GM19468 (cell line): ENCODE results near the gene CXCR1.
"Not testable (repeated sequence)": the region's sequence is repeated elsewhere in the genome, so short reads cannot be mapped to it uniquely, and the experiment has no call there.

ENCODE experiments used
- ATAC-seq: cut with Tn5 transposase; IDR thresholded peaks from one replicate; pipeline ENCODE4 v1.9.1; 2021; ENCODE audit warnings: mild to moderate bottlenecking, moderate library complexity, moderate number of reproducible peaks; ENCODE audit not compliant: unreplicated experiment; ENCODE audit errors: extremely low read depth

CXCR1 gene

DNA sequence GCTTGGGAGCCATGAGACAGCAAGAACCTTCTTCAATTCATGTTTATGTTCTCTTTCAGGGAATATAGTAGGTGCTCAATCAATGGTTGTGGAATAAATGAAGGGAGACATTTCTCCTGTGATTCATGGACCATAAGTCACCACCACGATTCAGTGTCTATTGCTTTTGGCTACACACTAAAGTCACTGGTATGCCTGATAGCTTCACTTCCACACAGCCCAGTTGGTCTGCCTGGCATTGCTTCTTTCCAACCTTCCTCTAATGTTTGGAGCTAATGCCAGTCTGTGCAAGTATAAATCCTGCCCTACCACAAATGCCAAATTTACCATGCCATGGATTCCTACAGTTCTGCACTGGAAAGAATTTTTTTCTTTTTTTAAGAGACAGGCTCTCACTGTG is 1.3 kb upstream of the CXCR1 start:
- ATAC-seq = no peak

DNA sequence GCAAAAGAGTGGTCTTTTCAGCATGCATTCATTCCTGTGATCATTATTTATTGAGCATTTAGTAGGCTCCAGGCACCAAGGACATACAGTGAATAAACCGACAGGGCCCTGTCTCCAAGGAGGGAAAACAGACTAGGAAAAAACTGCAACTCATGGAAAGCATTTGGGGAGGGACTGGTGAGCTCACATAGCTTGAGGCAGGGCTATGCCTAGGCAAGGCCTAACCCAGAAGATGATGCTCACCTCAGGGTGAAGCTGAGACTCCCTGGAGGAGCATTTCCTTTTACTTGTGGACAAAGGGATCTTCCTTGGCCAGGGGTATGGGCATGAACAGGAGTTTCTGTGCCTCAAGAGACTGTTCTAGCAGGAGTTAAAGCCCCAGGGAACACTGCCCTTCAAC is 3.9 kb downstream of the CXCR1 start:
- no peak for ATAC-seq

- ATAC-seq = no peak
Observed at GRCh38 chr2:218161644-218162043, 5.1 kb downstream of the CXCR1 start.

GRCh38 chr2:218155953-218156479 is 10.7 kb downstream of the CXCR1 start:
- no peak for ATAC-seq

DNA sequence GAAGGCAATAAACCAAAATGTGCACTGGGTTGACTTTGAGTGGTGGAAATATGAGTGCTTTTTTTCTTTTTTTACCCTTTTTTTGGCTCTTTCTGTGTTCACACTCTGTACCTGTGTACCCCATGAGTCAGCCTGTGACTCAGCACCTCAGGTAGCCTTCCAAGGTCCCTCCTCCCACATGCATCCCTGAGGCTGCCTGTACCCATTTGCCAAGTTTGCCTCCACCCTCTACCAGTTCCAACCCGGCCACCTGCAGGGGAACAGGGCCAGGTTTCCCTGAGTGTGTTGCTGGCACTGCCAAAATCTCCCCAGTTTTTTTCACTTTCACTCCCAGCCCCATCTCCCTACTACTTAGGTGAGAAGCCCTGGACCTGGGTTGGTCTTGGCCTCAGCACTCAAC is 14.0 kb downstream of the CXCR1 start:
- ATAC-seq = no peak

GRCh38 chr2:218152172-218152571 is 14.6 kb downstream of the CXCR1 start:
- ATAC-seq = no peak

DNA sequence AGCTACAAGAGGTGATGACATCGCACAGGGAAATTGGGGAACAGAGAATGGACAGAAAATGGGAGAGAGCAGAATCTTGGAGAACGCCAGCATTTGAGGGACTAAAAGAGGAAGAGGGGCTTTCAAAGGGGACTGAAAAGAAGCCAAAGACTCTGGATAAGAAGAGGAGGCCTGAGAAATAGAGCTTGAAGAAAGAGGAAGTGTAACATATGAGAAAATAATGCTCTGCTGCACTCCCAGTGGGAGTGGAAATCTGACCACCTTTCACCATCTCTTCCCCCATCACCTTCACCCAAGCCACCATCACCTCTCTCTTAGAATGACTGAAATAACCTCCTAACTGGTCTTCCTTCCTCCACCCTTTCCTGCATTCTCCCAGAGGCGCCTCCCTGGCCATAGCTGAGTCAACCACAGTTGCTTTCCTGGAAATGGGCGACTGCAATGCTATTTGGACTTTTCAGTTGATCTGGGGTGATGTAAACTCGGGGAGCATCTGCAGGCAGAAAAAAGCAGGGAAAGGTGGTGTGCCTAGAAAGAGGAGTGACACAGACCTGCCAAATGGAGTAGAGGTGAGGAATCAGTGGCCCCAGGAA is 16.8 kb downstream of the CXCR1 start:
- ATAC-seq = no peak

DNA sequence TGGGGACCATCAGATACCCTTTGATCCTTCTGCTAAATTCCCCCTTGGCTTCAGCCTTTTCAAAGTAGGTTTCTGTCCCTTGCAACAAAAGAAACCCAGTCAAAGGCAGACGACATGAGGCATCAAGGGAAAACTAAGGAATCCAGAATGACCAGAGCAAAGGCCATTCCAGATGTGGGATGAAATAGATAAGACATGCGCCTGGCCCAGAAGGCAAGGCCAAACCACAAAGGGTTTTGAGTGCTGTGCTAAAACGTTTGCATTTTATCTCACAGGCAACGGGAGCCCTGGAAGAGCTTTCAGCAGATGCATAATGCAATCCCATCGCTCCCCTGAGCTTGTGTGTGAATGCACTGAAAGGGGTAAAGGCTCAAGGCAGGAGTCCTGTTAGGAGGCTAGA is 17.7 kb downstream of the CXCR1 start:
- no peak for ATAC-seq

DNA sequence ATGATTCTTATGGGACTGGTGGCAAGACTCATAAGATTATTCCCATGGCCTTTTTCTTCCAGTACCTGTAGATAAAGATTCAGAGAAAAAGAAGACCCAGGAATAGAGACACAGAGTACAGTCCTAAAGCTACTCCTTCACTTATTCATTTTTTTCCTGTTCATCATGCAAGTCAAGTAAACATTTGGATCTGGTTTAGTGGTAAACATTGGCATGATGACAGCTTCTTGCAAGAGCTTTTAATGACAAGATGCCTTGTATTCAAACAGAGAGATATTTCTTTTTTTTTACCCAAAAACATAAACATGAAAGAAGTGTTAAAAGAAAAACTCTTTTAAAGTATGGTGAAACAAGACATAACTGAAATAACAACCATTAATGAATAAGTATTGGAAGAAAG is 20.7 kb downstream of the CXCR1 start:
- no peak for ATAC-seq

DNA sequence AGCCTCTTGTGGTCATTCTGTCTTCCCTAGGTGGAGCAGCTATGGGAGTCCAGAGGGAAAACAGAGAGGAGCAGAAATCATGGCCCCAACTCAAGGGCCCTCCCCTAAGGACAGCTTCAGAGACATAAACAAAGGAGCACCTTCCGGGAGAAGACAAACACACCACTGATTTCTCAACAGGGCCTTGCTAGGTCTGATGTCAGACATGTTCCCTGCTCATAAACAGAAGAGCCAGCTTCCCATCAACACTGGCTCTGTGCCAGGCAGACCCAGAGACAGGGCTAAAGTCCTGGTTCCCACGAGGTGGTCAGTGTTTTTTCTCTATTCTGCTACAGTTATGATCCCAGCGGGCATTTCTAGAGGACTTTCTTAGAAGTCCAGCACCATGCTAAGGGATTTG is 21.6 kb downstream of the CXCR1 start:
- no peak for ATAC-seq

- no peak for ATAC-seq
Observed at GRCh38 chr2:218138047-218138446, 28.7 kb downstream of the CXCR1 start.

DNA sequence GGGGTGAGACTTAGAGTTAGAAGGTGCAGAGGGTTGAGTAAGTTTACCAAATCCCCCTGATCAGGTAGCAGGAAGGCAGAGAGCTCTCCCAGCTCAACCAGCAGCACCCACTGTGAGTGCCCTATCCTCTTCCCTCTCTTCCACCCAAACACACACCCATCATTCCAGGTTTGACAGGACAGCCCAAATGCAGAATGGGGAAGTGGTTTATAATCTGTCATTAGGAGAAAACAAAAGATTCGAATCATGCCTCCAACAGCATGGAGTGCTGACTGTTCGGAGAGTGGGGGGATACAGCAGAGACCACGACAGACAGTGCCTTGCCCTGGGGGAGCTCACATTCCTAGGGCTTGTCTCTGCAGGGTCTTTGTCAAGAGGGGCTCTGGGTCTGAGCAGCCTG is 29.2 kb downstream of the CXCR1 start:
- no peak for ATAC-seq

DNA sequence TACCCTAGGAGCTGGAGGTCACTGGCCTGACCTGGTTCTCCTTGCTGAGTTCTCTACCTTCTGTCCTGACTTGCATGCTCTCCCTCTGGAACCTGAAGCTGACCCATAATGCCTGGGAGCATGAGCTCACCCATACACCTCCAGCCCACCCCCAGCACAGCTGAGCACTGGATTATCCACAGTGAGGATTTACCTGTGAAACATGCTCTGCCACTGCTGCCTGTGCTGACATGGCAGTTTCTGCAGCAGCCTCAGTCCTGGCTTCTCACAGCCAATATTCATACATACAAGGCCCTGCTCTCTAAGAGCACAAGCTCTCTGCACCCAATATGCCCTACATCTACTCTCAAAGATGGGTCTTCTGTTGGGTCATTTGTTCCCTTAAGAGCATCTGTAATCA is 35.9 kb downstream of the CXCR1 start:
- no peak for ATAC-seq

- no peak for ATAC-seq
Observed at GRCh38 chr2:218130377-218130776, 36.4 kb downstream of the CXCR1 start.

GRCh38 chr2:218129458-218130135 is 37.2 kb downstream of the CXCR1 start:
- no peak for ATAC-seq

GRCh38 chr2:218128781-218129457 is 37.8 kb downstream of the CXCR1 start:
- ATAC-seq = no peak

DNA sequence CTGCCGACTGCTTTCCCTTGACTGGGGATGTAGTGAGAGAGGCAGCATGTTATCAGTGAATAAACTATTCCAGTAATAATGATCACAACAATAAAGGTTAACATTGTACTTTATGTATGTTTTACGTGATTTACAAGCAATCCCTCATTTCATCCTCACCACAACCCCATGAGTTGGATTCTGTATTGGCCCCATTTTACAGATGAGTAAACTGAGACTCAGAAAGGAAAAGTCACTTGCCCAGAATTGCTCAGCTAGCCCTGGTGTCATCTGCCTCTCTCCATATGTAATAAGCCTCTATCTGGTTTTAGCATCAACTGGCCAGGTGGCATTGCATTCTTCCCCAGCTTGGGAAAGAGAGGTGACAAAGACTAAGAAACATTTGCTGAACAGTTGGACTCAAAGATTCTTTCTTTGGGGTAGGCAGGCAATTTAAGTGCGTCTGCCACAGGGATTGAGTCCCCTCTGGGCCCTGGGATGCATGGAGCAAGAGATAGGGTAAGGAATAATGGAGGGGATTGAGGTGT is 38.8 kb downstream of the CXCR1 start:
- ATAC-seq = no peak

- no peak for ATAC-seq
Observed at GRCh38 chr2:218125626-218126080, 41.1 kb downstream of the CXCR1 start, which contains the start of gene CXCR2. CXCR2 (plus strand) TSS chr2:218126028; CDS start chr2:218134802, 8,774 bp downstream.

- no peak for ATAC-seq
Observed at GRCh38 chr2:218125095-218125494, 41.7 kb downstream of the CXCR1 start.

GRCh38 chr2:218123986-218124385 is 42.8 kb downstream of the CXCR1 start:
- no peak for ATAC-seq

DNA sequence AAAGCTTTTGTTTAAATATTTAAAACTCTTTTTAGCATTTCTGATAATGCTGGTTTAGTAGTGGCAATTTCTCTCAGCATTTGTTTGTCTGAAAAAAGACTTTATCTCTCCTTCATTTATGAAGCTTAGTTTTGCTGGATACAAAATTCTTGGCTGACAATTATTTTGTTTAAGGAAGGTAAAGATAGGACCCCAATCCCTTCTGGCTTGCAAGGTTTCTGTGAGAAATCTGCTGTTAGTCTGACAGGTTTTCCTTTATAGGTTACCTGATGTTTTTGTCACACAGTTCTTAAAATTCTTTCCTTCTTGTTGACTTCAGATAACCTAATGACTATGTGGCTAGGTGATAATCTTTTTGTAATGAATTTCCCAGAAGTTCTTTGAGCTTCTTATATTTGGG is 44.5 kb downstream of the CXCR1 start:
- ATAC-seq = not testable (repeated sequence)
